Ishikawa (cell line): ENCODE measurements around the gene MDM4.

ENCODE experiments used
- CEBPB ChIP-seq: IDR thresholded peaks from 2 replicates; pipeline ENCODE4 v1.6.1; 2012
- FOXM1 ChIP-seq: IDR thresholded peaks from 2 replicates; pipeline ENCODE4 v1.6.1; 2012; ENCODE audit warnings: low read depth, borderline replicate concordance
- MAX ChIP-seq: IDR thresholded peaks from 2 replicates; pipeline ENCODE4 v1.6.1; 2012
- RAD21 ChIP-seq: IDR thresholded peaks from 2 replicates; pipeline ENCODE4 v1.6.1; 2012; ENCODE audit warnings: low read depth
- REST ChIP-seq: IDR thresholded peaks from 2 replicates; pipeline ENCODE4 v1.6.1; 2012; ENCODE audit warnings: low read depth, mild to moderate bottlenecking
- TAF1 ChIP-seq: IDR thresholded peaks from 2 replicates; pipeline ENCODE4 v1.6.1; 2012; ENCODE audit warnings: low read depth, mild to moderate bottlenecking
- TCF12 ChIP-seq: IDR thresholded peaks from 2 replicates; pipeline ENCODE4 v1.6.1; 2012; ENCODE audit warnings: low read depth
- YY1 ChIP-seq: IDR thresholded peaks from 2 replicates; pipeline ENCODE4 v1.6.1; 2012; ENCODE audit warnings: low read depth
- ZBTB7A ChIP-seq: IDR thresholded peaks from 2 replicates; pipeline ENCODE4 v1.6.1; 2012; ENCODE audit warnings: low read depth

DNA sequence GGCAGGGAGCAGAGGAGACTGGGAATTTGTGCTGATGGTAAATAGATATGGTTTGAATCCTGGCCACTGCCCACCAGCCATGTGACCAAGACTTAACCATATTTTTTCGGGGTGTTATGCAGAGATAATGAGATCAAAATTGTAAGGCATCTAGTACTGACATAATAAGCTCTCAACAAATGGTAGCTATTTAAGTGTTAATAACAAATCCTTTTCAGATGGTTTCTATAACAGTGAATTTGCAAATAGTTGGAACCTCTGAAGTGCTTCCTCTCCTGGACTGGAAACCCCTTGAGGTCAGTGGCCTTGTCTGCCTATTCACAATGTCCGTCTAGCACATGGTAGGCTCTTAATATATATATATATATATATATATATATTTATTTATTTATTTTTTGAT lies 64.7 kb downstream of the MDM4 start:
- no peak for TF ChIP-seq RAD21
- no peak for TF ChIP-seq TAF1
- no peak for TF ChIP-seq ZBTB7A
- no peak for TF ChIP-seq REST
- TF ChIP-seq FOXM1, result no peak
- no peak for TF ChIP-seq MAX
- TF ChIP-seq CEBPB, result no peak
- no peak for TF ChIP-seq TCF12
- no peak for TF ChIP-seq YY1
